ENCODE results near the gene NOS1AP.

The NOS1AP gene

GRCh38 chr1:162366671-162367070 is 297.2 kb downstream of the NOS1AP start:
- Histone ChIP-seq H3K9ac (ENCODE audit: low read depth, low read length, poor library complexity, severe bottlenecking) (no peak overlapping the region), H3K79me2 (ENCODE audit: insufficient read depth, low read length) (no peaks in the 10 kb centered on the region), H3K4me3 (ENCODE audit: low read length, poor library complexity, severe bottlenecking) (no peak overlapping the region), H3K9me2 (replicated peaks; ENCODE audit: low read depth, low read length) (no peaks in the 10 kb centered on the region), H3K4me1 (ENCODE audit: insufficient read depth, low read length, poor library complexity, severe bottlenecking) (peaks cover under 1% of the 10 kb centered on the region), H3K27me3 (ENCODE audit: insufficient read depth, low read length, poor library complexity, severe bottlenecking) (no peaks in the 10 kb centered on the region), H2AFZ (ENCODE audit: low read length) (no peak overlapping the region), H3F3A (ENCODE audit: low read depth) (no peaks in the 10 kb centered on the region), H3K36me3 (ENCODE audit: insufficient read depth, low read length) (no peaks in the 10 kb centered on the region), H3K9me3 (ENCODE audit: insufficient read depth, low read depth, low read length) (no peaks in the 10 kb centered on the region), H4K20me1 (ENCODE audit: insufficient read depth, low read length, poor library complexity, severe bottlenecking) (no peaks in the 10 kb centered on the region), H3K4me2 (ENCODE audit: low read depth, low read length, poor library complexity, severe bottlenecking) (no peak overlapping the region)
- no peak for TF ChIP-seq EZH2phosphoT487 (IDR thresholded peaks at IDR 0.05; ENCODE audit: borderline replicate concordance)

DNA sequence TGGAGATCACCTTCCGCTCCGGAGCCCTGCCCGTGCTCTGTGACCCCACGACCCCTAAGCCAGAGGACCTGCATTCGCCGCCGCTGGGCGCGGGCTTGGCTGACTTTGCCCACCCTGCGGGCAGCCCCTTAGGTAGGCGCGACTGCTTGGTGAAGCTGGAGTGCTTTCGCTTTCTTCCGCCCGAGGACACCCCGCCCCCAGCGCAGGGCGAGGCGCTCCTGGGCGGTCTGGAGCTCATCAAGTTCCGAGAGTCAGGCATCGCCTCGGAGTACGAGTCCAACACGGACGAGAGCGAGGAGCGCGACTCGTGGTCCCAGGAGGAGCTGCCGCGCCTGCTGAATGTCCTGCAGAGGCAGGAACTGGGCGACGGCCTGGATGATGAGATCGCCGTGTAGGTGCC is 297.6 kb downstream of the NOS1AP start:
- no peaks in the 10 kb centered on the region for H4K20me1 ChIP-seq (ENCODE audit: insufficient read depth, low read length, poor library complexity, severe bottlenecking)
- H3K9me3 ChIP-seq (ENCODE audit: insufficient read depth, low read depth, low read length), result no peaks in the 10 kb centered on the region
- no peaks in the 10 kb centered on the region for H3K79me2 ChIP-seq (ENCODE audit: insufficient read depth, low read length)
- no peak overlapping the region for H2AFZ ChIP-seq (ENCODE audit: low read length)
- no peaks in the 10 kb centered on the region for H3K9me2 ChIP-seq (replicated peaks; ENCODE audit: low read depth, low read length)
- no peak overlapping the region for H3K4me3 ChIP-seq (ENCODE audit: low read length, poor library complexity, severe bottlenecking)
- H3K27me3 ChIP-seq (ENCODE audit: insufficient read depth, low read length, poor library complexity, severe bottlenecking), result no peaks in the 10 kb centered on the region
- H3K4me2 ChIP-seq (ENCODE audit: low read depth, low read length, poor library complexity, severe bottlenecking), result no peak overlapping the region
- no peaks in the 10 kb centered on the region for H3K36me3 ChIP-seq (ENCODE audit: insufficient read depth, low read length)
- TF ChIP-seq CTCF (conservative IDR thresholded peaks at IDR 0.05; ENCODE audit: low read length), result no peak
- no peak for TF ChIP-seq EZH2phosphoT487 (IDR thresholded peaks at IDR 0.05; ENCODE audit: borderline replicate concordance)
- H3F3A ChIP-seq (ENCODE audit: low read depth), result no peaks in the 10 kb centered on the region
- H3K9ac ChIP-seq (ENCODE audit: low read depth, low read length, poor library complexity, severe bottlenecking), result no peak overlapping the region
- H3K4me1 ChIP-seq (ENCODE audit: insufficient read depth, low read length, poor library complexity, severe bottlenecking), result peaks cover 4% of the 10 kb centered on the region

GRCh38 chr1:162367772-162368171 is 298.3 kb downstream of the NOS1AP start:
- Histone ChIP-seq H3F3A (ENCODE audit: low read depth) (no peaks in the 10 kb centered on the region), H3K27me3 (ENCODE audit: insufficient read depth, low read length, poor library complexity, severe bottlenecking) (no peaks in the 10 kb centered on the region), H3K36me3 (ENCODE audit: insufficient read depth, low read length) (no peaks in the 10 kb centered on the region), H3K9ac (ENCODE audit: low read depth, low read length, poor library complexity, severe bottlenecking) (no peak overlapping the region), H4K20me1 (ENCODE audit: insufficient read depth, low read length, poor library complexity, severe bottlenecking) (no peaks in the 10 kb centered on the region), H3K4me1 (ENCODE audit: insufficient read depth, low read length, poor library complexity, severe bottlenecking) (peaks cover 11% of the 10 kb centered on the region), H3K4me3 (ENCODE audit: low read length, poor library complexity, severe bottlenecking) (no peak overlapping the region), H3K79me2 (ENCODE audit: insufficient read depth, low read length) (no peaks in the 10 kb centered on the region), H3K9me3 (ENCODE audit: insufficient read depth, low read depth, low read length) (no peaks in the 10 kb centered on the region), H3K4me2 (ENCODE audit: low read depth, low read length, poor library complexity, severe bottlenecking) (no peak overlapping the region), H2AFZ (ENCODE audit: low read length) (no peak overlapping the region), H3K9me2 (replicated peaks; ENCODE audit: low read depth, low read length) (no peaks in the 10 kb centered on the region)
- TF ChIP-seq CTCF (conservative IDR thresholded peaks at IDR 0.05; ENCODE audit: low read length) (no peak), EZH2phosphoT487 (IDR thresholded peaks at IDR 0.05; ENCODE audit: borderline replicate concordance) (no peak)

DNA sequence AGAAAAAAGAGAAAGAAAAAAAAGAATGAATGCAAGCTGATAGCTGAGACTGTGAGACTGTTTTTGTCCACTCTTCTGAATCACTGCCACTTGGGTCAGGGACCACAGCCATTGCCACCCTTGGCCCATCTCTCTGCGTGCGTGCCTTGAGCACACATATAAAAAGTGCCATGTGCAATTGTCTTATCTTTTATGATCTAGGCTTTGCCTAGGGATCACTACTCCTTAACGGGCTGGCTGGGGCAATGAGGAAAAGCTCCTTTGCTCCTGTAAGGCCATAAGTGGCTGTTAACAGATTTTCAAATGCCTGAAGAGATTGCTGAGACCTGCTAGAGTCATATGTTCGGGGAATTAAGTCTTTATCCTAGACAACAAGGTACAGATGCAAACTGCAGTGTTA is 299.0 kb downstream of the NOS1AP start:
- Histone ChIP-seq H3K27me3 (ENCODE audit: insufficient read depth, low read length, poor library complexity, severe bottlenecking) (no peaks in the 10 kb centered on the region), H3K9me2 (replicated peaks; ENCODE audit: low read depth, low read length) (no peaks in the 10 kb centered on the region), H3K4me3 (ENCODE audit: low read length, poor library complexity, severe bottlenecking) (no peak overlapping the region), H3K4me1 (ENCODE audit: insufficient read depth, low read length, poor library complexity, severe bottlenecking) (peaks cover 18% of the 10 kb centered on the region), H3K79me2 (ENCODE audit: insufficient read depth, low read length) (no peaks in the 10 kb centered on the region), H3K9me3 (ENCODE audit: insufficient read depth, low read depth, low read length) (no peaks in the 10 kb centered on the region), H3F3A (ENCODE audit: low read depth) (no peaks in the 10 kb centered on the region), H4K20me1 (ENCODE audit: insufficient read depth, low read length, poor library complexity, severe bottlenecking) (no peaks in the 10 kb centered on the region), H3K4me2 (ENCODE audit: low read depth, low read length, poor library complexity, severe bottlenecking) (no peak overlapping the region), H3K9ac (ENCODE audit: low read depth, low read length, poor library complexity, severe bottlenecking) (no peak overlapping the region), H2AFZ (ENCODE audit: low read length) (no peak overlapping the region), H3K36me3 (ENCODE audit: insufficient read depth, low read length) (no peaks in the 10 kb centered on the region)
- no peak for TF ChIP-seq EZH2phosphoT487 (IDR thresholded peaks at IDR 0.05; ENCODE audit: borderline replicate concordance)
- TF ChIP-seq CTCF (conservative IDR thresholded peaks at IDR 0.05; ENCODE audit: low read length), result no peak
